Measurements from ENCODE around the gene SPRYD7.
"Not testable (repeated sequence)": the region's sequence is repeated elsewhere in the genome, so short reads cannot be mapped to it uniquely, and the experiment has no call there.

The SPRYD7 gene

DNA sequence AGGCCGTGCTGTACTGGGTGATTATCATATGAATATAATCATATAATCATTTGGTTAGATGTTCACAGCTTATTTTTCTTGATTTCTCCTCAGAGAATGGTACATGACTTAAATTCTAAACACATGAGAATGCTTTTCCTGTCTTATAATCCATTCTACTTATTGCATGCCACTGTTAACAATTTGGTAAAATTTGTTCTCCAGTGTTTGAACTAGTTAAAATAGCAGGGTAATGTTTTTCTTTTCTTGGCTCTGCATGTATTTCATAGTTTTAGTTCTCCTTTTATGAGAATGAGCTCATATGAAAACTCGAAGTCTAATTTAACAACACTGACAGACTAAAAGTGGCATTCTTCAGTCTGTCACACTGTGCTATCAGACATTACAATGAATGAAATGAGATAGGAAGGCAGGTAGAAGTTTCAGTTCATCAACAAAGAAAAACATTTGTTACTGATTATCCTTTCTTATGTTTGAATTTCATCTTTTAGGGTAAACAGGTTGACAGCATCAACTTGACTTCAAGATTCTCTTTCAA, 10.2 kb downstream of the SPRYD7 start:
- Histone ChIP-seq H3K27ac (0 out of 2 replicates have a peak overlapping the region, but pooled peaks have one; percentile 36), H3K4me3 (no peak overlapping the region), H3K9me3 (ENCODE audit: low read depth, low read length) (no peaks in the 10 kb centered on the region), H3K36me3 (ENCODE audit: insufficient read depth, low read length) (no peaks in the 10 kb centered on the region), H3K9ac (ENCODE audit: insufficient read length) (no peak overlapping the region)
- no peak for DNase-seq (ENCODE audit: low read depth, low spot score)
- TF ChIP-seq EZH2 (IDR thresholded peaks at IDR 0.05) (no peak), POLR2AphosphoS5 (IDR thresholded peaks at IDR 0.05; ENCODE audit: borderline replicate concordance, low read depth, low read length) (no peak), FOXP2 (optimal IDR thresholded peaks at IDR 0.05; ENCODE audit: control extremely low read depth, extremely low read length, insufficient read depth) (no peak)

- no peaks in the 10 kb centered on the region for H3K36me3 ChIP-seq (ENCODE audit: insufficient read depth, low read length)
- TF ChIP-seq FOXP2 (optimal IDR thresholded peaks at IDR 0.05; ENCODE audit: control extremely low read depth, extremely low read length, insufficient read depth), result no peak
- no peak for TF ChIP-seq POLR2AphosphoS5 (IDR thresholded peaks at IDR 0.05; ENCODE audit: borderline replicate concordance, low read depth, low read length)
- TF ChIP-seq EZH2 (IDR thresholded peaks at IDR 0.05), result no peak
Observed at GRCh38 chr13:49922301-49922700, 13.8 kb downstream of the SPRYD7 start.

GRCh38 chr13:49920969-49921368, 15.2 kb downstream of the SPRYD7 start:
- not testable (repeated sequence) for H3K4me3 ChIP-seq; H3K27ac ChIP-seq; DNase-seq (ENCODE audit: low read depth, low spot score); H3K36me3 ChIP-seq (ENCODE audit: insufficient read depth, low read length); H3K9me3 ChIP-seq (ENCODE audit: low read depth, low read length); H3K9ac ChIP-seq (ENCODE audit: insufficient read length)

More at GRCh38 chr13:49922301-49922700, 13.8 kb downstream of the SPRYD7 start:
- Histone ChIP-seq H3K9me3 (ENCODE audit: low read depth, low read length) (no peaks in the 10 kb centered on the region), H3K4me3 (no peak overlapping the region), H3K27ac (no peak overlapping the region), H3K9ac (ENCODE audit: insufficient read length) (no peak overlapping the region)
- no peak for DNase-seq (ENCODE audit: low read depth, low spot score)

- not testable (repeated sequence) for H3K36me3 ChIP-seq (ENCODE audit: insufficient read depth, low read length); H3K27ac ChIP-seq; H3K4me3 ChIP-seq; DNase-seq (ENCODE audit: low read depth, low spot score); H3K9ac ChIP-seq (ENCODE audit: insufficient read length); H3K9me3 ChIP-seq (ENCODE audit: low read depth, low read length)
Observed at GRCh38 chr13:49918106-49918505, 18.0 kb downstream of the SPRYD7 start.

DNA sequence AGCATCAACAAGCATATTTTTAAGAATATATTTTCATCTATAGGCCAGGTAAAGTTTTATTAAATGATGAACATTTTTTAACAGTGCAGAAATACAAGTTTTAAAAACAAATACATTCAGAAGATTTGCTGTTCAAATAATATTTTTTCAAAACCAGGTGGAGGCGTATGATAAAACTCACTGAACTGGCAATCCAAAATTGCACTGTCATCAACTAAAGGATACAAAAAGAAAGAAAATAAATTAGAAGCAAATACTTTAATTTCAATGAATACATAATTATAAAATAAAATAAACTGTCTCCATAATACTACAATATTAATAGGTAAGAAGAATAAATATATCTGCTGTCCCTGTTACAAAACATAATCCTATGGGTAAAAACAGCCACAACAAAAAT, 21.2 kb downstream of the SPRYD7 start:
- Histone ChIP-seq H3K9ac (ENCODE audit: insufficient read length) (no peak overlapping the region), H3K36me3 (ENCODE audit: insufficient read depth, low read length) (no peaks in the 10 kb centered on the region), H3K27ac (no peak overlapping the region), H3K9me3 (ENCODE audit: low read depth, low read length) (no peaks in the 10 kb centered on the region), H3K4me3 (no peak overlapping the region)
- TF ChIP-seq POLR2AphosphoS5 (IDR thresholded peaks at IDR 0.05; ENCODE audit: borderline replicate concordance, low read depth, low read length) (no peak), FOXP2 (optimal IDR thresholded peaks at IDR 0.05; ENCODE audit: control extremely low read depth, extremely low read length, insufficient read depth) (no peak)
- no peak for DNase-seq (ENCODE audit: low read depth, low spot score)

DNA sequence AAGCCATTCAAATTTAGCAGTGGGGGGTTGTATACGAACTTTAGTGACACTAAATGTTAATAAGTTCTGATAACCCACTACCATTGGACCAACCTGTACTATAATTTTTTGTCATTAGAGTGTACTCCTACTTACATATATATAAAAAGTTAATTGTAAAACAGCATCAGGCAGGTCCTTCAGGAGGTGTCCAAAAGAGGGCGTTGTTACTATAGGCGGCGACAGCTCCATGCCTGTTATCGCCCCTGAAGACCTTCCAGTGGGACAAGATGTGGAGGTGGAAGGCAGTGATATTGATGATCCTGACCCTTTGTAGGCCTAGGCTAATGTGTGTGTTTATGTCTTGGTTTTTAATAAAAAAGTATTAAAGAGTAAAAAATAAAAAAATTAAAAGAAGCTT, 27.5 kb downstream of the SPRYD7 start:
- Histone ChIP-seq H3K4me3 (no peak overlapping the region), H3K27ac (no peak overlapping the region), H3K9me3 (ENCODE audit: low read depth, low read length) (no peaks in the 10 kb centered on the region), H3K9ac (ENCODE audit: insufficient read length) (no peak overlapping the region), H3K36me3 (ENCODE audit: insufficient read depth, low read length) (no peaks in the 10 kb centered on the region)
- DNase-seq (ENCODE audit: low read depth, low spot score), result no peak
- TF ChIP-seq POLR2AphosphoS5 (IDR thresholded peaks at IDR 0.05; ENCODE audit: borderline replicate concordance, low read depth, low read length), result no peak

GRCh38 chr13:49904729-49905456, 31.2 kb downstream of the SPRYD7 start:
- no peak overlapping the region for H3K27ac ChIP-seq
- no peaks in the 10 kb centered on the region for H3K9me3 ChIP-seq (ENCODE audit: low read depth, low read length)
- no peak overlapping the region for H3K9ac ChIP-seq (ENCODE audit: insufficient read length)
- no peak for DNase-seq (ENCODE audit: low read depth, low spot score)
- H3K36me3 ChIP-seq (ENCODE audit: insufficient read depth, low read length), result no peaks in the 10 kb centered on the region
- no peak overlapping the region for H3K4me3 ChIP-seq
- TF ChIP-seq FOXP2 (optimal IDR thresholded peaks at IDR 0.05; ENCODE audit: control extremely low read depth, extremely low read length, insufficient read depth), result no peak
- TF ChIP-seq POLR2AphosphoS5 (IDR thresholded peaks at IDR 0.05; ENCODE audit: borderline replicate concordance, low read depth, low read length), result no peak
- no peak for TF ChIP-seq EZH2 (IDR thresholded peaks at IDR 0.05)

DNA sequence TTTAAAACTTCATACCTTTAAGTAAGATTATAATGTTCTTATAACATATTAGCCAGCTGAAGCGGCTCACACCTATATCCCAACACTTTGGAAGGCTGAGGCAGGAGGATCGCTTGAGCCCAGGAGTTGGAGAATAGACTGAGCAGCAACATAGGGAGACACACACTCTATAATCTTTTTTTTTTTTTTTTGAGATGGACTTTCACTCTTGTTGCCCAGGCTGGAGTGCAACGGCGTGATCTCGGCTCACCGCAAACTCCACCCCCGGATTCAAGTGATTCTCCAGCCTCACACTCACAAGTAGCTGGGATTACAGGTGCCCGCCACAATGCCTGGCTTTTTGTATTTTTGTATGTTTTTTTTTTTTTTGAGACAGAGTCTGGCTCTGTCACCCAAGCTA, 37.3 kb downstream of the SPRYD7 start:
- H3K36me3 ChIP-seq (ENCODE audit: insufficient read depth, low read length), result no peaks in the 10 kb centered on the region
- no peak overlapping the region for H3K4me3 ChIP-seq
- DNase-seq (ENCODE audit: low read depth, low spot score), result no peak
- no peak for TF ChIP-seq FOXP2 (optimal IDR thresholded peaks at IDR 0.05; ENCODE audit: control extremely low read depth, extremely low read length, insufficient read depth)
- no peak for TF ChIP-seq EZH2 (IDR thresholded peaks at IDR 0.05)
- TF ChIP-seq POLR2AphosphoS5 (IDR thresholded peaks at IDR 0.05; ENCODE audit: borderline replicate concordance, low read depth, low read length), result no peak
- H3K9me3 ChIP-seq (ENCODE audit: low read depth, low read length), result no peaks in the 10 kb centered on the region
- no peak overlapping the region for H3K9ac ChIP-seq (ENCODE audit: insufficient read length)
- no peak overlapping the region for H3K27ac ChIP-seq

- Histone ChIP-seq H3K9me3 (ENCODE audit: low read depth, low read length) (no peaks in the 10 kb centered on the region), H3K36me3 (ENCODE audit: insufficient read depth, low read length) (no peaks in the 10 kb centered on the region), H3K9ac (ENCODE audit: insufficient read length) (no peak overlapping the region), H3K27ac (no peak overlapping the region), H3K4me3 (no peak overlapping the region)
- DNase-seq (ENCODE audit: low read depth, low spot score), result no peak
- TF ChIP-seq POLR2AphosphoS5 (IDR thresholded peaks at IDR 0.05; ENCODE audit: borderline replicate concordance, low read depth, low read length) (no peak), FOXP2 (optimal IDR thresholded peaks at IDR 0.05; ENCODE audit: control extremely low read depth, extremely low read length, insufficient read depth) (no peak), EZH2 (IDR thresholded peaks at IDR 0.05) (no peak)
Observed at GRCh38 chr13:49897713-49898112, 38.4 kb downstream of the SPRYD7 start.
